HG03159 (cell line): ENCODE data around the gene ASCC2.
"Not testable (repeated sequence)": the region's sequence is repeated elsewhere in the genome, so short reads cannot be mapped to it uniquely, and the experiment has no call there.

Experiments used
- ATAC-seq: cut with Tn5 transposase; IDR thresholded peaks from one replicate; pipeline ENCODE4 v1.9.1; 2021; ENCODE audit warnings: mild to moderate bottlenecking, moderate library complexity; ENCODE audit not compliant: unreplicated experiment

ASCC2 gene

GRCh38 chr22:29837741-29838598 lies at the start of gene ASCC2:
ASCC2 (minus strand) TSS chr22:29838274; CDS start chr22:29832325, 5,949 bp downstream.
- peak; percentile 96 for ATAC-seq

GRCh38 chr22:29887358-29887757 lies 49.3 kb upstream of the ASCC2 start:
- no peak for ATAC-seq

- no peak for ATAC-seq
Observed at GRCh38 chr22:29886596-29886995, 48.5 kb upstream of the ASCC2 start.

- no peak for ATAC-seq
Observed at GRCh38 chr22:29885610-29886009, 47.5 kb upstream of the ASCC2 start.

GRCh38 chr22:29883775-29884097 lies 45.7 kb upstream of the ASCC2 start:
- no peak for ATAC-seq

GRCh38 chr22:29883045-29883774 lies 45.1 kb upstream of the ASCC2 start, which contains the start of gene MTMR3:
MTMR3 (plus strand) TSS chr22:29883174; CDS start chr22:29971060, 87,886 bp downstream.
- ATAC-seq, result peak; percentile 63

GRCh38 chr22:29882716-29883044 lies 44.6 kb upstream of the ASCC2 start:
- peak; percentile 67 for ATAC-seq

GRCh38 chr22:29879753-29880152 lies 41.7 kb upstream of the ASCC2 start:
- ATAC-seq, result no peak

- no peak for ATAC-seq
Observed at GRCh38 chr22:29877620-29878019, 39.5 kb upstream of the ASCC2 start.

- no peak for ATAC-seq
Observed at GRCh38 chr22:29873943-29874342, 35.9 kb upstream of the ASCC2 start.

- no peak for ATAC-seq
Observed at GRCh38 chr22:29872989-29873388, 34.9 kb upstream of the ASCC2 start.

- ATAC-seq, result no peak
Observed at GRCh38 chr22:29872144-29872893, 34.2 kb upstream of the ASCC2 start.

GRCh38 chr22:29871684-29872083 lies 33.6 kb upstream of the ASCC2 start:
- no peak for ATAC-seq

GRCh38 chr22:29870574-29870973 lies 32.5 kb upstream of the ASCC2 start:
- no peak for ATAC-seq

- no peak for ATAC-seq
Observed at GRCh38 chr22:29867851-29868250, 29.8 kb upstream of the ASCC2 start.

- ATAC-seq, result no peak
Observed at GRCh38 chr22:29867260-29867659, 29.2 kb upstream of the ASCC2 start.

- ATAC-seq, result not testable (repeated sequence)
Observed at GRCh38 chr22:29865572-29865971, 27.5 kb upstream of the ASCC2 start.

GRCh38 chr22:29861672-29862297 lies 23.7 kb upstream of the ASCC2 start:
- no peak for ATAC-seq

- ATAC-seq, result no peak
Observed at GRCh38 chr22:29860006-29860766, 22.1 kb upstream of the ASCC2 start.

GRCh38 chr22:29859030-29859429 lies 21.0 kb upstream of the ASCC2 start:
- ATAC-seq, result not testable (repeated sequence)
